ENCODE results near the gene VTCN1. TPM values are rescaled to one million over a fixed set of nuclear protein-coding genes. Genes with fewer than 3 reads are reported as not detected.

Gene VTCN1
- total and polyA plus RNA-seq, 2 donors (not counting 3 experiments of a cell fraction or from before 2014, with no cell fraction given) = not detected

DNA sequence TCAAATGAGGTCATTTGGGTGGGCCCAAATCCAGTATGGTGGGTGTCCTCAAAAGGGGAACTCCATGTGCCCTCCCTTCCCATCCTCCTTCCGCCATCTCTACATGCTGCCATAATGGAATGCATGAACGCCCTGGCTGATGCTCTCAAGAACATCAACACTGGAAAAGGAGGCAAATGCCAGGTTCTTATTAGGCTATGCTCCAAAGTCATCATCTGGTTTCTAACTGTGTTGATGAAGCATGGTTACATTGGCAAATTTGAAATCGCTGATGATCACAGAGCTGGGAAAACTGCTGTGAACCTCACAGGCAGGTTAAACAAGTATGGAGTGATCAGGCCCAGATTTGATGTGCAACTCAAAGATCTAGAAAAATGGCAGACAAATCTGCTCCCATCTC lies 72.6 kb downstream of the VTCN1 start:
- H3K4me3 ChIP-seq (replicated peaks in 1 of 3; ENCODE audit: insufficient read depth in 1 of 3, low read depth in 1 of 3, low read length in 3 of 3) = no peak overlapping the region
- CTCF ChIA-PET = interaction anchor here (1.4 kb wide), 1 partner anchor 9 kb away, joined by 10 read pairs; no protein-coding TSS in a partner anchor
- H4K20me1 ChIP-seq (replicated peaks; ENCODE audit: control insufficient read depth, extremely low read depth, insufficient read depth, low read length) = no peaks in the 10 kb centered on the region
- H3K4me2 ChIP-seq (ENCODE audit: insufficient read depth, low read length) = no peak overlapping the region
- H3K4me1 ChIP-seq (ENCODE audit: control insufficient read depth, extremely low read depth, insufficient read depth, low read length) = no peaks in the 10 kb centered on the region
- H3K79me2 ChIP-seq (ENCODE audit: control insufficient read depth, insufficient read depth, low read length) = no peaks in the 10 kb centered on the region
- H3K27ac ChIP-seq (ENCODE audit: insufficient read depth, low read depth, low read length) = no peak overlapping the region
- TF ChIP-seq GATA2 (IDR thresholded peaks at IDR 0.05; ENCODE audit: insufficient read depth, insufficient read length, low read depth, low read length) = no peak
- no peak for TF ChIP-seq MYC (IDR thresholded peaks at IDR 0.05; ENCODE audit: low read depth, low read length)
- no peak for TF ChIP-seq FOS (IDR thresholded peaks at IDR 0.05; ENCODE audit: borderline replicate concordance, insufficient read depth, low read length)
- no peak for TF ChIP-seq POLR2A (IDR thresholded peaks at IDR 0.05; ENCODE audit: low read depth, low read length)
- no peak for TF ChIP-seq CTCF (IDR thresholded peaks at IDR 0.05; ENCODE audit: extremely low read depth in 1 of 2, insufficient read depth in 1 of 2, low read depth in 1 of 2, low read length in 2 of 2)
- TF ChIP-seq, protein P1, sequence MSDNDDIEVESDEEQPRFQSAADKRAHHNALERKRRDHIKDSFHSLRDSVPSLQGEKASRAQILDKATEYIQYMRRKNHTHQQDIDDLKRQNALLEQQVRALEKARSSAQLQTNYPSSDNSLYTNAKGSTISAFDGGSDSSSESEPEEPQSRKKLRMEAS (IDR thresholded peaks at IDR 0.05; ENCODE audit: insufficient read depth, insufficient read length) = no peak
- no peak for TF ChIP-seq EZH2 (IDR thresholded peaks at IDR 0.05; ENCODE audit: borderline replicate concordance, low read depth, low read length, severe bottlenecking)
- no peak for TF ChIP-seq JUN (IDR thresholded peaks at IDR 0.05; ENCODE audit: borderline replicate concordance, insufficient read depth, insufficient read length, low read depth)
- no peak for TF ChIP-seq POLR2AphosphoS5 (IDR thresholded peaks at IDR 0.05; ENCODE audit: insufficient read depth, low read depth, low read length)
- H2AFZ ChIP-seq (ENCODE audit: low read depth, low read length) = no peak overlapping the region
- no peaks in the 10 kb centered on the region for H3K9me3 ChIP-seq (replicated peaks; ENCODE audit: control insufficient read depth, insufficient read depth, low read length)
- no peak overlapping the region for H3K9ac ChIP-seq (replicated peaks; ENCODE audit: extremely low read depth, insufficient read depth, low read length)
- POLR2A ChIA-PET = no interaction called here
- H3K36me3 ChIP-seq (ENCODE audit: control insufficient read depth in 2 of 2, extremely low read depth in 1 of 2, insufficient read depth in 2 of 2, low read length in 2 of 2) = no peaks in the 10 kb centered on the region
- H3K9me1 ChIP-seq (replicated peaks; ENCODE audit: control insufficient read depth, extremely low read depth, insufficient read depth, low read length) = no peaks in the 10 kb centered on the region
- DNase-seq (ENCODE audit: low read depth, low spot score) (no peak), FAIRE-seq (no peak)
- no TSS peak for BruUV-seq (replicated peaks)
- dilution Hi-C loops (cut with MboI; ENCODE audit: extremely low pct_ligation_motif_present, low sequenced_read_pairs) = no loop called here
- intact Hi-C loops (cut with micrococcal nuclease) = no loop called here
- peaks cover 0 to 3% of the 10 kb centered on the region in 2 experiments for H3K27me3 ChIP-seq (ENCODE audit: control insufficient read depth in 2 of 2, insufficient read depth in 2 of 2, low read length in 2 of 2)
